Ramos (cell line): Measurements from ENCODE around the gene LKAAEAR1.

Experiments used
- in situ Hi-C: fragments of 300-500 bp; cut with MboI; formaldehyde crosslinking; loops from one replicate; pipeline ENCODE4 v1.14.3; 2022; ENCODE audit warnings: low sequenced_read_pairs; ENCODE audit not compliant: unreplicated experiment

LKAAEAR1 gene

GRCh38 chr20:64053841-64054661 is 30.1 kb downstream of the LKAAEAR1 start:
- in situ Hi-C loops = no loop called here

GRCh38 chr20:64052987-64053840 is 31.0 kb downstream of the LKAAEAR1 start:
- in situ Hi-C loops = no loop called here

- in situ Hi-C loops = no loop called here
Measured at GRCh38 chr20:64052326-64052722, 31.9 kb downstream of the LKAAEAR1 start.

DNA sequence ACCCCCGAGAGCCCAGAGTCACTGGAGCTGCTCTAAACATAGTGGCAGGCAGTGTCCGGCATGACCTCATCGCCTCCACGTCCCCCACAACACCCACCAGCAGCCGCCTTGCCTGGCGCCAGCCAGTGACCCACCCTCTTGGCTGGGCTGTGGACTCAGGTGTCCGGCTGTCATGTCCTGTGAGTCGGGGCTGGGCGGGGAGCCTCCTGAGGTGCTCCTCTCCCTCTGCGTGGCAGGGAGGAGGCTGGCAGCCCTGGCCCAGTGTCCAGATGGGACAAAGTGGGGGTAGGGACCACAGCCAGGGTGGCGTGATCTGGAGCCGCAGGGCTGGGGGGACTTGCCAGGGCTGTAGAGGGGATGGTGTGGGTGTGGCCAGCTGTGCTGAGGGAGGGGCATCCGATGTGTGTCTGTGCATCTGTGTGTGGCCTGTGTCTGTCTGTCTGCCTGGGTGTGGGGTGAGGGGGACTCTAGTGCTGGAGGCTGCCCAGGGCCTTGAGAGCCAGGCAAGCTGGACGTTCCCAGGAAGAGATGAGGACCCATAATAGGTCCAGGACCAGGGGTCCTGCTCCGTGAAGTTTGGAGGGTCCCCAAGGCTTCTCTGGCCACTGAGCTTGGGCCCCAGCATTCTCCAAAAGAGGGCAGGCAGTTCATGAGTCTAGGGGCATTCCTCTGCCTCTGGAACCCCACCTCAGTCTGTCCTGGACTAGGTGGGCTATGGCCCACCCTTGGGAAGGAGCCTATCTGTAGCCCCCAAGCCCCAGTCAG is 32.5 kb downstream of the LKAAEAR1 start:
- in situ Hi-C loops = no loop called here

GRCh38 chr20:64051033-64051452 is 33.2 kb downstream of the LKAAEAR1 start:
- in situ Hi-C loops = no loop called here

GRCh38 chr20:64050261-64051032 is 33.8 kb downstream of the LKAAEAR1 start:
- in situ Hi-C loops = no loop called here

- in situ Hi-C loops = loop anchor here (10.0 kb wide), 1 partner anchor 75 kb away; no protein-coding TSS in a partner anchor
Measured at GRCh38 chr20:64049878-64050260, 34.3 kb downstream of the LKAAEAR1 start.

- in situ Hi-C loops = loop anchor here (10.0 kb wide), 1 partner anchor 76 kb away; no protein-coding TSS in a partner anchor
Measured at GRCh38 chr20:64049060-64049877, 34.9 kb downstream of the LKAAEAR1 start, which contains the start of gene SOX18. Gene SOX18 (minus strand): TSS chr20:64049639. CDS start chr20:64049516, 123 bp downstream.

GRCh38 chr20:64048402-64049044 is 35.7 kb downstream of the LKAAEAR1 start:
- in situ Hi-C loops = loop anchor here (10.0 kb wide), 1 partner anchor 76 kb away; no protein-coding TSS in a partner anchor

GRCh38 chr20:64047968-64048401 is 36.2 kb downstream of the LKAAEAR1 start:
- in situ Hi-C loops = loop anchor here (10.0 kb wide), 1 partner anchor 77 kb away; no protein-coding TSS in a partner anchor

GRCh38 chr20:64047046-64047389 is 37.2 kb downstream of the LKAAEAR1 start:
- in situ Hi-C loops = loop anchor here (10.0 kb wide), 1 partner anchor 78 kb away; no protein-coding TSS in a partner anchor

DNA sequence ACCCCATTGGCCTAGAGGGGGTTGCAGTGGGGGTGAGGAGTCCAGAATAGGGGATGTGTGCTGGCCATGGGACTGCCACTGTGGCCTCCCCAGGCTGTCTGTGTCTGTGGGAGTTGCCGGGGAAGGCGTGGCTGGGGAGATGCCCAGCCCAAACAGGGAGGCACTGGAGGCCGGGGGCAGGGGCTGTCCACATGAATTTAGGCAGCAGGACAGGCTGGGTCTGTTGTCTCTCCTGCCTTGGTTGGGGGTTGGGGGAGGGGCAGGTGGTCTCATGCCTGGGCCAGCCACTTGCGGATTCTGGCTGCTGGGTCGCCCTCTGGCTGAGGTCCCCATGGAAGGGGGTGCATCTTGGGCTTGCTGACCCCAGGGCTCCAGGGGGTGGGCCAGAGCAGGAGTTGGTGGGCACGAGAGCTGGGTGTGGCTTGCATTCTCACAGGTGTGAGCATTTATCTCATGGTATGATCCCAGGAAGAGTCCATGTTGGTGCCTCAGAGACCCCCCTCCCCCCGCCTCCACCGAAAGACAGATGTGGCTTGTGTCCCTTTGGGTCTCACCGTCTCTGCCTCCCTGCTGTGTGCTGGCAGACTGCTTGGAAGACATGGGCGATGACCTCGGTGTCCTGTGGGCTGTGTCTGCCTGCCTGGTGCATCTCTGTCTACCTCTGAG is 38.7 kb downstream of the LKAAEAR1 start:
- in situ Hi-C loops = loop anchor here (10.0 kb wide), 1 partner anchor 79 kb away; no protein-coding TSS in a partner anchor

- in situ Hi-C loops = loop anchor here (10.0 kb wide), 1 partner anchor 80 kb away; no protein-coding TSS in a partner anchor
Measured at GRCh38 chr20:64044484-64045247, 39.5 kb downstream of the LKAAEAR1 start.

- in situ Hi-C loops = loop anchor here (10.0 kb wide), 1 partner anchor 81 kb away; no protein-coding TSS in a partner anchor
Measured at GRCh38 chr20:64043768-64044167, 40.4 kb downstream of the LKAAEAR1 start.

- in situ Hi-C loops = loop anchor here (10.0 kb wide), 1 partner anchor 83 kb away; no protein-coding TSS in a partner anchor
Measured at GRCh38 chr20:64042054-64042781, 42.0 kb downstream of the LKAAEAR1 start.

GRCh38 chr20:64041781-64042053 is 42.5 kb downstream of the LKAAEAR1 start:
- in situ Hi-C loops = loop anchor here (10.0 kb wide), 1 partner anchor 83 kb away; no protein-coding TSS in a partner anchor
